ENCODE data around the gene SLC23A1.

GRCh38 chr5:139415869-139416268 lies 32.8 kb upstream of the SLC23A1 start:
- TF ChIP-seq, protein P1, sequence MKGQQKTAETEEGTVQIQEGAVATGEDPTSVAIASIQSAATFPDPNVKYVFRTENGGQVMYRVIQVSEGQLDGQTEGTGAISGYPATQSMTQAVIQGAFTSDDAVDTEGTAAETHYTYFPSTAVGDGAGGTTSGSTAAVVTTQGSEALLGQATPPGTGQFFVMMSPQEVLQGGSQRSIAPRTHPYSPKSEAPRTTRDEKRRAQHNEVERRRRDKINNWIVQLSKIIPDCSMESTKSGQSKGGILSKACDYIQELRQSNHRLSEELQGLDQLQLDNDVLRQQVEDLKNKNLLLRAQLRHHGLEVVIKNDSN (IDR thresholded peaks at IDR 0.05), result no peak
- no peak for TF ChIP-seq EP300 (IDR thresholded peaks at IDR 0.05; ENCODE audit: borderline replicate concordance)
- TF ChIP-seq CREB1 (IDR thresholded peaks at IDR 0.05; ENCODE audit: low read depth), result no peak
- TF ChIP-seq FOXM1 (IDR thresholded peaks at IDR 0.05; ENCODE audit: borderline replicate concordance, low read depth), result no peak
- no peak for TF ChIP-seq MAX (IDR thresholded peaks at IDR 0.05)
- TF ChIP-seq CEBPB (IDR thresholded peaks at IDR 0.05), result no peak
- no peak for TF ChIP-seq TAF1 (IDR thresholded peaks at IDR 0.05; ENCODE audit: low read depth)
- no peak for TF ChIP-seq RAD21 (IDR thresholded peaks at IDR 0.05; ENCODE audit: low read depth)

All from Ishikawa (cell line).